ENCODE data around the gene RILPL2.
"Not testable (repeated sequence)": the region's sequence is repeated elsewhere in the genome, so short reads cannot be mapped to it uniquely, and the experiment has no call there.

Gene RILPL2

GRCh38 chr12:123401753-123402683 lies 34.5 kb downstream of the RILPL2 start:
- no peak for DNase-seq

GRCh38 chr12:123399255-123399617 lies 37.2 kb downstream of the RILPL2 start:
- no peak for DNase-seq

- DNase-seq = no peak
These were observed 37.8 kb downstream of the RILPL2 start for GRCh38 chr12:123398550-123399254.

- DNase-seq = no peak
These were observed 38.3 kb downstream of the RILPL2 start for GRCh38 chr12:123398177-123398549.

- DNase-seq = no peak
These were observed 39.1 kb downstream of the RILPL2 start for GRCh38 chr12:123397400-123397799.

GRCh38 chr12:123396954-123397353 lies 39.5 kb downstream of the RILPL2 start:
- no peak for DNase-seq

GRCh38 chr12:123396543-123396942 lies 39.9 kb downstream of the RILPL2 start:
- no peak for DNase-seq

GRCh38 chr12:123395236-123395635 lies 41.2 kb downstream of the RILPL2 start:
- DNase-seq = no peak

- DNase-seq = no peak
These were observed 42.7 kb downstream of the RILPL2 start for GRCh38 chr12:123393747-123394146.

GRCh38 chr12:123391546-123392343 lies 44.7 kb downstream of the RILPL2 start:
- DNase-seq = no peak

GRCh38 chr12:123390498-123391426 lies 45.7 kb downstream of the RILPL2 start:
- no peak for DNase-seq

GRCh38 chr12:123389560-123390351 lies 46.7 kb downstream of the RILPL2 start:
- peak in 1 of 2 donors; percentile 18 for DNase-seq

- DNase-seq = no peak
These were observed 47.4 kb downstream of the RILPL2 start for GRCh38 chr12:123388951-123389559.

- peak; percentile 71 to 79 for DNase-seq
These were observed 48.1 kb downstream of the RILPL2 start for GRCh38 chr12:123388177-123388950.

GRCh38 chr12:123387508-123388176 lies 48.8 kb downstream of the RILPL2 start:
- no peak for DNase-seq

GRCh38 chr12:123385536-123385935 lies 50.9 kb downstream of the RILPL2 start:
- not testable (repeated sequence) for DNase-seq

- DNase-seq = no peak
These were observed 51.5 kb downstream of the RILPL2 start for GRCh38 chr12:123384994-123385376.

GRCh38 chr12:123384318-123384993 lies 52.0 kb downstream of the RILPL2 start:
- DNase-seq = no peak

- no peak for DNase-seq
These were observed 53.8 kb downstream of the RILPL2 start for GRCh38 chr12:123382684-123383083.
